Adrenal gland (tissue), 5 donors: ENCODE results near the gene EXOC3.

Experiments
- CTCF ChIP-seq, 6 experiments: fragments of 450-650 bp in 4 of 6; fragments of 200-600 bp in 2 of 6; sonication (generic) in 1 of 6; IDR thresholded peaks; 1 replicate in 5 of 6; 2 replicates in 1 of 6; pipeline versions ENCODE4 v1.5.1 to v1.8.0; 2016 to 2021; ENCODE audit warnings: antibody characterized with exemption in 6 of 6, mild to moderate bottlenecking in 2 of 6, moderate library complexity in 1 of 6
- POLR2A ChIP-seq, 2 donors: fragments of 450-650 bp; IDR thresholded peaks; one replicate each; pipeline ENCODE4 v1.6.1; 2017; ENCODE audit warnings: antibody characterized with exemption in 2 of 2, mild to moderate bottlenecking in 2 of 2, moderate library complexity in 1 of 2
- donor health status: DM: no; HTN: no; CAD: no.

- TF ChIP-seq CTCF (IDR thresholded peaks at IDR 0.05) (no peak), POLR2A (IDR thresholded peaks at IDR 0.05) (no peak)
Measured at GRCh38 chr5:395156-395920, 47.6 kb upstream of the EXOC3 start.
